Choroid plexus epithelial cell (primary cell): Measurements from ENCODE around the gene CXXC5.

Experiments used
- DNase-seq: peaks from one replicate; pipeline ENCODE4 v3.0.0-alpha.2; 2010; ENCODE audit warnings: low read depth
- H3K4me3 ChIP-seq: 2 replicates; pipeline ENCODE4 v1.5.1; 2011; ENCODE audit warnings: low read depth, mild to moderate bottlenecking, control low read depth, low read length, moderate library complexity
- TF ChIP-seq, protein P1 (sequence below): conservative IDR thresholded peaks from 2 replicates; pipeline ENCODE4 v1.5.1; 2011; ENCODE audit warnings: low read depth, mild to moderate bottlenecking, control low read depth, inconsistent platforms, low read length, moderate library complexity

Gene CXXC5

DNA sequence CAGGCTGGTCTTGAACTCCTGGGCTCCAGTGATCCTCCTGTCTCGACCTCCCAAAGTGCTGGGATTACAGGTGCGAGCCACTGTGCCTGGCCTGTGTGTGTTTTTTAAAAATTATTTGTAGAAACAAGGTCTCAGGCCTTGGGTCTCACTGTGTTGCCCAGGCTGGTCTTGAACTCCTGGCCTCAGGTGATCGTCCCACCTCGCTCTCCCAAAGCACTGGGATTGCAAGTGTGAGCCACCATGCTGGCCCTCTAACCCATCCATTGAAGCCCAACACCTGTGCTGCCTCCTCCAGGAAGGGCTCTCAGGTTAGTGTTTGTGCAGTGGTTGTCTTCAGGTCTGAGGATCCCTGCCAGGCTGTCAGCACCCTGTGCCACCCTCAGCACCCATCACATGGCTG lies 56.6 kb downstream of the CXXC5 start:
- no peak for DNase-seq

GRCh38 chr5:139705191-139705590 lies 57.0 kb downstream of the CXXC5 start:
- DNase-seq, result no peak
- TF ChIP-seq, protein P1, sequence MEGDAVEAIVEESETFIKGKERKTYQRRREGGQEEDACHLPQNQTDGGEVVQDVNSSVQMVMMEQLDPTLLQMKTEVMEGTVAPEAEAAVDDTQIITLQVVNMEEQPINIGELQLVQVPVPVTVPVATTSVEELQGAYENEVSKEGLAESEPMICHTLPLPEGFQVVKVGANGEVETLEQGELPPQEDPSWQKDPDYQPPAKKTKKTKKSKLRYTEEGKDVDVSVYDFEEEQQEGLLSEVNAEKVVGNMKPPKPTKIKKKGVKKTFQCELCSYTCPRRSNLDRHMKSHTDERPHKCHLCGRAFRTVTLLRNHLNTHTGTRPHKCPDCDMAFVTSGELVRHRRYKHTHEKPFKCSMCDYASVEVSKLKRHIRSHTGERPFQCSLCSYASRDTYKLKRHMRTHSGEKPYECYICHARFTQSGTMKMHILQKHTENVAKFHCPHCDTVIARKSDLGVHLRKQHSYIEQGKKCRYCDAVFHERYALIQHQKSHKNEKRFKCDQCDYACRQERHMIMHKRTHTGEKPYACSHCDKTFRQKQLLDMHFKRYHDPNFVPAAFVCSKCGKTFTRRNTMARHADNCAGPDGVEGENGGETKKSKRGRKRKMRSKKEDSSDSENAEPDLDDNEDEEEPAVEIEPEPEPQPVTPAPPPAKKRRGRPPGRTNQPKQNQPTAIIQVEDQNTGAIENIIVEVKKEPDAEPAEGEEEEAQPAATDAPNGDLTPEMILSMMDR, result no peak
- H3K4me3 ChIP-seq, result no peak overlapping the region

More for the DNA sequence above, 56.6 kb downstream of the CXXC5 start:
- no peak overlapping the region for H3K4me3 ChIP-seq
- TF ChIP-seq, protein P1, result no peak

DNA sequence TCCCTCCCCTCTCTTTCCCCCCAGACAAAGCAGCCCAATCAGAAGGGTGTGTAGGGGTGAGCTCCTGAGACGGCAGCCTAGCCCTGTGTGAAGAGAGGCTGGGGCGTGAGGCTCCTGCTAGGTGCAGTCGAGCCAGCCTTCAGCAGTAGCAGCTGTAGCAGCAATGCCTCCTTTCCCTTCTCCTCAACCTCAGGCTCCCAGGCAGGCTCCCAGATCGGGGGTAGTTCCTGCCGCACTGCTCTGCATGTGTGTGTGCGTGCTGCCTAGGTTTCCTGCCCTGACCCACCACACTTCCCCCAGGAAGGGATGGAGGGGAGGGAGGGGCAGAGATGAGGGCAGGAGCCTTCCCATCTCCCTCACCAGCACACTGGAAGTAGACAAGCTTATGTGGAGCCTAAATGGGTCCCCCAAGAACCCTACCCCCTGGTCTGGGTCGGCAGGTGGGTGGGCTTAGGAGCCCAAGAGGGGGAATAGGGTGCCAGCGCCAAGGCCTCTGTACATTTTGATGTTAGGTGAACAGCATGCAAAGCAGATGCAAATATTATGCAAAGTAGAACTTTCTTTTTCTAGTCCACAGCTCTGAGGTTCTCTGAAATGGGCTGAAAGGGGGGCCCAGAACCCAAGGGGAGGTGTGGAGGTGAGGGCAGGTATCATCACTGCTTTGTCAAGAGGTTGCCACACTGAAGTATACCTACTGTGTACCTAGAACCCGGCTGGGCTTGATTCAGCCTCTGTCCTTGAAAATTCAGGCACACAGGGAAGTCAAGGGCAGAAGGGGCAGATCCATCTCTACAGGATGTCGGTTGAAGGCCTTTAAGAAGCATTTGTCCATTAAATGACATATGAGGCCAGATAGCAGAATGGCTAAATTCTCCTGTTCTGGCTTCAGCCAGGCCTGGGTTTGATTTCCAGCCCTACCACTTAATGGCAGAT lies 57.8 kb downstream of the CXXC5 start:
- H3K4me3 ChIP-seq, result no peak overlapping the region
- TF ChIP-seq, protein P1, result no peak
- no peak for DNase-seq

DNA sequence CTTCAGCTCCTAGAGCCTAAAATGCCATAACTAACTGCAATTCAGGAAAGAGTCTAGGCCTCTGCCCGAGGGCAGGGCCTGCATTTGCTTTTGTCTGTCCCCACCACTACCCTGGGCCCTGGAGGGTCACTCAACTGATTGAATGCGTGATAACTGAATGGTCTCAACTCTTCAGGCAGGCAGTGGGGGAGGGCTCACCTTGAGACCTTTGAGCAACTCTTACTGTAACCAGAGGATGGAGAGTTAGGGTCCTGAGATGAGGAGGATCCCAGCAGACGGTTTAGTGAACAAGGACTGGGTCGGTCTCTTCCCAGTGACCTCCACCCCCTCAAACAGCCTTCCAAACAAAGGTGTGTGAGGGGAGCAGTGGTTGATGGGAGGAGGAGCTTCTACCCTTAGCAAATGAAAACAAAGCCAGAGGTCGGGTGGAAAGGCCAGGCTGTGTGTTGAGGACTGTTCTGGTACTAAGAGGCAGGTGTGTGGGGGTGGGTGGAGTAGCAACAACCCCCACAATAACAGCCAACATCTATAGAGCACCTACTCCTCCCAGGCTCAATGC lies 59.4 kb downstream of the CXXC5 start:
- H3K4me3 ChIP-seq, result no peak overlapping the region
- TF ChIP-seq, protein P1, result no peak
- DNase-seq, result no peak

DNA sequence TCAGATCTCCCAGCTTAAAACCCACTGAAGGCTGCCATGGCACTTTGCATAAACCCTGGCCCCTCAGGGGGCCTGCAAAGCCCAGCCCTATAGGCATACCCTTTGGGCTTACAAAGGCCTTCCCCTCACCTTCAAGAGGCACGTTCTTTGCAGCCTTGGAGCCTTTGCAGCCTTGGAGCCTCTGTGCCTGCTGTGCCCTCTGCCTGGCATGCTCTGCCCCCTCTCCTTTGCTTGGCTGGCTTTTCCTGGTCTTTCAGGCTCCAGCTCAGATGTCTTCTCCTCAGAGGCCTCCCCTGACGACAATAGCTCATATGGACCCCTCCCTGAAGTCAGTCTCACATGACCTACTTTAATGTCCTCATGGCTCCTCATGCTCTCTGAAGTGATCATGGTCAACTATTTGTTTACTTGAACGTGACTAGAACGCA lies 60.3 kb downstream of the CXXC5 start:
- TF ChIP-seq, protein P1, result no peak
- no peak for DNase-seq

DNA sequence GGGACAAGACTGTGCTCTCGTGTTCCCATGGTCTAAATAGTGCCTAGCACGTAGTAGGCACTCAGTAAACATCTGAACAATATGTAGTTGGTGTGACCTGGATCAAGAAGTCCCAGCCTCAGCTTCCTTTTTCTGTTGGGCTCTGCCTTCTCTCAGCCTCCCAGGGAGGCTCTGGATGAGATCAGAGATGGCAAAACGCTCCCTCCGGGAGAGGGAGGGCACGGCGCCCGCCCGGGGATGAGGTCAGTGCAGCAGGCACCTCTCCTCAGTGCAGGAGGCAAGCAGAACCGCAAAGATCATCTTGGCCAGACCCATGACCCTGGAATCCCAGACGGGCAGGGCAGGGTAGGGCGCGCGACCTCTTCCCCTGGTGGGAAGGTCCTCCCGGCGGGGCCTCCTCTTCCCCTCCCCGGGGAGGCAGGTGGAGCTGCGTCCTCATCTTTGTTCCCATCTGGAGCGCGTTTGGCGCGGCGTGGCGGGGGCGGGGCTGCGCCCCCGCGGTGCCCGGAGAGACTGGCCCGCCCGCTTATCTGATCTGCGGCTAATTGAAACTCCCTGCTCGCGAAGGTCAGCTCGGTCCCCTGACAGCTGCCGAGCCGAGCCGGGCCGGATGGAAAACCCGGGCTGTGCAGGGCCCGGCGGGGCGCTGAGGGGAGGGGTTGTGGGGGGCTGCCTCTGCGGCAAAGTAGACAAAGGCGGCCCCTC lies 60.9 kb downstream of the CXXC5 start:
- peak overlapping the region; percentile 21 for H3K4me3 ChIP-seq

More for the DNA sequence above, 60.3 kb downstream of the CXXC5 start:
- H3K4me3 ChIP-seq, result no peak overlapping the region

More for the DNA sequence above, 60.9 kb downstream of the CXXC5 start:
- TF ChIP-seq, protein P1, result no peak
- DNase-seq, result peak; percentile 76
